GM18870 (cell line): ENCODE data around the gene CTBP2.
"Not testable (repeated sequence)": the region's sequence is repeated elsewhere in the genome, so short reads cannot be mapped to it uniquely, and the experiment has no call there.

Experiments
- ATAC-seq: cut with Tn5 transposase; IDR thresholded peaks from one replicate; pipeline ENCODE4 v1.9.1; 2021; ENCODE audit warnings: moderate library complexity; ENCODE audit not compliant: unreplicated experiment

The CTBP2 gene

DNA sequence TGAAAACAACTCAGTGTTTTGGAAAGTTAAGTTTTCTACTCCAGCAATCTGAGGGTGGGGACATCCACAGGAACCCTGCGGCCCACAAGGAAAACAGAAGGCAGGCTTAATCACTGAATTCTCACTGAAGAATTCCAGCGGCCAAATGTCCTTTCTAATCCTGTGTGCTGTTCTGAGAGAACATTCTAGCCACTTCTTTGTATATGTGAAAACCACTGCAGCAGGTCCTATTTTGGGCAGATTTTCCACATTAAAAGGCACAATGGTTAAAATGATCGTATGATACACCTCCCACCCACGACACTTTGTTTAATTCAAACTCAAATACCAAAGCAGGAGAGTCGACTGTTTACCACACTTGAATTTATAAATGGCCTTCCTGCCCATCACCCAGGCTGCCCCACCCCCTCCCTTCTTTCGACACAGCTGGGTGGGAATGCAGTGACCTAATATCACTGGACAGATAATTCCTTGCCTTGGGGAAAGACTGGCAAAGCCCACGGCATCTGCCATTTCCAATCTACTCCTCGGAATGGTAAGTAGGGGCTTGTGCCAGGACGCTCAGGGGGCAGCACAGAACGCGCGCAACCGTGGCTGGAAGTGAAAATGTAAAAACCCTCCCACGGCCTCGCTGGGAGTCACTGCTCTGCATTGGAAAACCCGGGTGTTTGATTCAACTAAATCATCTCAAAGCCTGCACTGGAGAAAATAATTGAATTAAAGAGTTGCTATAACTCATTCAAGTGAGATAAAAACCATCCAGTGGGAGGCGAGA lies 67.0 kb downstream of the CTBP2 start:
- no peak for ATAC-seq

GRCh38 chr10:125092564-125093031 lies 67.8 kb downstream of the CTBP2 start:
- ATAC-seq = no peak

GRCh38 chr10:125091891-125092290 lies 68.5 kb downstream of the CTBP2 start:
- no peak for ATAC-seq

- no peak for ATAC-seq
Measured at GRCh38 chr10:125089469-125089868, 70.9 kb downstream of the CTBP2 start.

DNA sequence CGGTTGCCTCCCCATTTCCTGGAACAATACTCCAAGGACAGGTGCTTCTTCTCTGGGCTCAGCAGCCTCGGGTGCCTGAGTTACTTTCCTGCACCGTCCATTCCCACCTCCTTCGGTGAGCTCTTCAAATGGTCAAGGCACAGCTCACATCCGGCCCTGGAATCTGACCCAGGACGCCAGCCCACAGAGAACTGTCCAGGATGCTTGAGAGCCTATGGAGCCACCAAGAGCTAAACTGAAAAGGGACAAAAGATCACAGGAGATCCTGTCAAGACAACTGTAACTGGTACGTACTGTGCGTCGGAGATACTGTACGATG lies 72.5 kb downstream of the CTBP2 start:
- no peak for ATAC-seq

DNA sequence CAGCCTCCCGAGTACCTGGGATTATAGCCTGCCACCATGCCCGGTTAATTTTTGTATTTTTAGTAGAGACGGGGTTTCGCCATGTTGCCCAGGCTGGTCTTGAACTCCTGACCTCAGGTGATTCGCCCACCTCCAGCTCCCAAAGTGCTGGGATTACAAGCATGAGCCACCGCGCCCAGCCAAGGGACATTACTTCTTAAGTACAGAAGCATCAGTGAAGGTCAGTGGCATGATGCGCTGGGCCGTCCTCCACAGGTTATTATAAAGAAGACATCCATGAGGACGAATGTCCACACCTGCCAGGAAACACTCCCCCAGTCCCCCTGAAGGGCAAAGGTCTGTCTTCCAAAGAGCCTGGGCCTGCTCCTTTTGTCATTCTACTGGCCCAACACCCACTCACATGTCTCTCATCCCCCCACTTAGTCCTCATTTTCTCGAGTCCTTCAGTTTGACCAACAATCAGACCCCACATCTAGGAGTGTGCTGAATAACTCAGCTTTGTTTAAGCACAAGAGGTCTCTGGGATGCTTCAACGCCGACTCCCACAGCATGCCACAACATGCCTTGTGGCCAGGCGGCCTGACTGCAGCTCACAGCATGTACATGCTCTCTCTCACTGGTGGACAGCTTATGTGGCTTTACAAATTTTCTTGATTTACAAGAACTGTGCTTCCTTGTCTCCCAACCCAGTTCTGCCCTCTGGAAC lies 73.0 kb downstream of the CTBP2 start:
- ATAC-seq = no peak

- ATAC-seq = no peak
Measured at GRCh38 chr10:125086691-125087090, 73.7 kb downstream of the CTBP2 start.

GRCh38 chr10:125085258-125086054 lies 74.9 kb downstream of the CTBP2 start:
- ATAC-seq = no peak

- no peak for ATAC-seq
Measured at GRCh38 chr10:125084614-125085257, 75.6 kb downstream of the CTBP2 start.

DNA sequence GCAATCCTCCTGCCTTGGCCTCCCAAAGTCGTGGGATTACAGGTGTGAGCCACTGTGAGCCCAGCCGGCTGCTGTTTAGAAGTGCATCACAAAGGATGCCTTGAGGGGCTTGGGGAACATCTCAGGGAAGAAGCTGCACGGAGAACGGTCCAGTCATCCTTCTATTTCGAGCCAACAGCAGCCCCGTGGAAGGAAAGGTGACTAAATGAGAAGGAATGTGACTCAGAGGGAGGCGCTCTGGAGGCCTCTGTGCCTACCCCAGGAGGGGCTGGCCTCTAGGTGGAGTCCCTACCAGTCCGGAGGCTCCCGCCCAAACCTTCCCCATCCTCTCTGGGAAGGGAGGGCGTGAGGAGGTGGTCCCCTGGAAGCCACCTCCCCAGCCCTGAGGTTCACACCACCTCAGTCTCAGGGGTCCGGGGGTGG lies 76.2 kb downstream of the CTBP2 start:
- ATAC-seq = no peak

GRCh38 chr10:125083576-125083920 lies 76.8 kb downstream of the CTBP2 start:
- no peak for ATAC-seq

DNA sequence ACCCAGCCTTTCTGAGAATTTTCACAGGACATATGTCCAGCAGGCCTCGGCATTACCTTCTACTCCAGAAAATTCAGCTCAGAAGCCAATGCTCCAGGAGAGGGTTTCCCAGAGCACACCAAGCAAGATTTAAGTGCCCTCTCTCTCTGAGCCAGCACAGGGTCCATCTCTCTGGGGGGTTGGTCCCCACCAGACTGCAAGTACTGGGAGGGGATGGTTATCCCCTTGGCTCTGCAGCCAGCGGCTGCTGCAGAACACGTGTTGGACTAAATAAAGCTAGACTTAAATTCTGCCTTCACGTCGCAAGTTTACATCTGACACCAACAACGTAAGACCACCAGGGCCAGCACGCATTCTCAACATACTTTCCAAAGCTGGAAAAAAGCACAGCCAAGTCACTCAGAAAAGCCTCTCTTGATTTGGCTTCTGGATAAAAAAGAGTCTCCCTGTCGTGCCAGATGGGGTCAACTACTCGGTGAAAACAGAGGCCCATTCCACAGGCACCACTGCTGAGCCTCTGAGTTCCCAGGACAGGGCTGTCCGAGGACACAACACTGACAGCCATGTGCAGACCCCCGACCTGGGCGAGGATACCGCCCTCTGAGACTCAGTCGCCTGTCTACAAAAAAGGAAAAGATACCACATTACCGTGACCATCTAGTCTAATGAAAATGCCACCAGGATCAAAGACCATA lies 77.3 kb downstream of the CTBP2 start:
- no peak for ATAC-seq

DNA sequence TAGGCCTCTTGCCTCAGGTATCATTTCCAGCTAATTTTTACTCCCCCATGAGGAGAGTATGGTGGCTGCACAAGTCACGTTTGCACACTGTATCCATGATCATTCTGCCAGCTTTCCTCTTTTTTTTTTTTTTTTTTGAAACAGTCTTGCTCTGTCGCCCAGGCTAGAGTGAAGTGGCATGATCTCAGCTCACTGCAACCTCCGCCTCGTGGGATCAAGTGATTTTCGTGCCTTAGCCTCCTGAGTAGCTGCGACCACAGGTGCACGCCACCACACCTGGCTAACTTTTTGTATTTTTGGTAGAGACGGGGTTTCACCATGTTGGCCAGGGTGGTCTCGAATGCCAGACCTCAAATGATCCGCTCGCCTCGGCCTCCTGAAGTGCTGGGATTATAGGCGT lies 77.9 kb downstream of the CTBP2 start:
- ATAC-seq = not testable (repeated sequence)

DNA sequence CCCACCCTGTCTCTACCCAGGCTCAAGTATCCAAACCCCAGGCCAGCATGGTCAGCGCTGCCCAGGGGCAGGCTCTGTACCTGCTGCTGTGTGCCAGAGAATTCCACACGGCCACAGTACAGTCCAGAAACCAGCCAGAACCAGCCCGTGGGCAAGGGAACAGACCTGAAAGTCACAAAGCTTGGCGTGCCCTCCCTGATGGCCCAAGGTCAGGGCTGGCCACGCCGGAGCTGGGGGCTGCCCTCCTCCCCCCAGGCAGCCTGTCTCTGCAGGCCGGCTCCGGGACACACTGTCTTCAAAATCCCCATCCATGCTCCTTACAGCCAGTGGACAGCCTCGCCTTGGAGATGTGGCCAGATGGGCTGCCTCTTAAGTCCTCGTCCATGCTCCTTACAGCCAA lies 78.4 kb downstream of the CTBP2 start:
- ATAC-seq = no peak

- no peak for ATAC-seq
Measured at GRCh38 chr10:125080984-125081383, 79.4 kb downstream of the CTBP2 start.

GRCh38 chr10:125080296-125080695 lies 80.1 kb downstream of the CTBP2 start:
- no peak for ATAC-seq

DNA sequence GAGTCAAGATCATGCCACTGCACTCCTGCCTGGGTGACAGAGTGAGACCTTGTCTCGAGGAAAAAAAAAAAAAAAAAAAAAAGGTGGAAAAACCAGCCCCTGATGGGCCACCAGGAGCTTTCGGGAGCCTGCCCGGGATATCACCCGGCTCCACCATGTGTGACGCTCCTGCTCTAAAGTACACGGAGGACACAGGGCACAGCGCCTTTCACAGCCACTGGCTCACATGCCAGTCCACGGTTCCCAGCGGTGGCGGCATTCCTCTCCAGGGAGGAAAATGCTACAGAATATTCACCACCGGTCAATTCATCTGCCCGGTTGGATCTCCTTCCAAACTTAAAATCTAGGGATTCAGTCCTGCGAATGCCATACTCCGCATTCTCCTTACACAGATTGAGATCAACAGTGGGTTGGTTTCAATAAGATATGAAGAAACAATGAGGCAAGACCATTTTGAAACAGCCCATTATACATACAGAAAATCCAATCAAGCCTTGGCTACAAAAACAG lies 81.2 kb downstream of the CTBP2 start:
- no peak for ATAC-seq

GRCh38 chr10:125076891-125077541 lies 83.3 kb downstream of the CTBP2 start:
- no peak for ATAC-seq

GRCh38 chr10:125076121-125076825 lies 84.1 kb downstream of the CTBP2 start:
- ATAC-seq = no peak
